ENCODE data around the gene TADA2B. TPM values are rescaled to one million over a fixed set of nuclear protein-coding genes. Genes with fewer than 3 reads are reported as not detected.
A peak's percentile ranks its signal among the peaks of the same experiment; 100 is the strongest.

Gene TADA2B
- total RNA-seq, 1 donor from 2014 or later, result 21.2 TPM

- Mint-ChIP-seq H3K27me3 (no peaks in the 10 kb centered on the region), H3K4me3 (ENCODE audit: low read depth) (no peak overlapping the region), H3K4me1 (ENCODE audit: low read depth) (peaks cover 8% of the 10 kb centered on the region), H3K27ac (no peak overlapping the region), H3K9me3 (ENCODE audit: low read depth) (no peaks in the 10 kb centered on the region), H3K36me3 (ENCODE audit: insufficient read depth) (peaks cover 16% of the 10 kb centered on the region)
- no peak for TF ChIP-seq CTCF (IDR thresholded peaks at IDR 0.05; ENCODE audit: unreplicated experiment)
- DNase-seq (ENCODE audit: low spot score, unreplicated experiment), result no peak
These were observed 20.2 kb downstream of the TADA2B start for GRCh38 chr4:7063362-7063761.

GRCh38 chr4:7066006-7066405, 22.8 kb downstream of the TADA2B start:
- no peak overlapping the region for H3K27ac Mint-ChIP-seq
- peaks cover 12% of the 10 kb centered on the region for H3K4me1 Mint-ChIP-seq (ENCODE audit: low read depth)
- H3K4me3 Mint-ChIP-seq (ENCODE audit: low read depth), result peak overlapping the region; percentile 87
- no peak for TF ChIP-seq CTCF (IDR thresholded peaks at IDR 0.05; ENCODE audit: unreplicated experiment)
- peaks cover 10% of the 10 kb centered on the region for H3K27me3 Mint-ChIP-seq
- H3K9me3 Mint-ChIP-seq (ENCODE audit: low read depth), result no peaks in the 10 kb centered on the region
- peaks cover 14% of the 10 kb centered on the region for H3K36me3 Mint-ChIP-seq (ENCODE audit: insufficient read depth)
- no peak for DNase-seq (ENCODE audit: low spot score, unreplicated experiment)

GRCh38 chr4:7066493-7066892, 23.3 kb downstream of the TADA2B start:
- peaks cover 11% of the 10 kb centered on the region for H3K27me3 Mint-ChIP-seq
- H3K4me1 Mint-ChIP-seq (ENCODE audit: low read depth), result peaks cover 12% of the 10 kb centered on the region
- H3K36me3 Mint-ChIP-seq (ENCODE audit: insufficient read depth), result peaks cover 12% of the 10 kb centered on the region
- no peak for DNase-seq (ENCODE audit: low spot score, unreplicated experiment)
- peak overlapping the region; percentile 87 for H3K4me3 Mint-ChIP-seq (ENCODE audit: low read depth)
- no peaks in the 10 kb centered on the region for H3K9me3 Mint-ChIP-seq (ENCODE audit: low read depth)
- H3K27ac Mint-ChIP-seq, result no peak overlapping the region
- no peak for TF ChIP-seq CTCF (IDR thresholded peaks at IDR 0.05; ENCODE audit: unreplicated experiment)

GRCh38 chr4:7067126-7067451, 23.9 kb downstream of the TADA2B start:
- Mint-ChIP-seq H3K9me3 (ENCODE audit: low read depth) (no peaks in the 10 kb centered on the region), H3K4me1 (ENCODE audit: low read depth) (peaks cover 12% of the 10 kb centered on the region), H3K36me3 (ENCODE audit: insufficient read depth) (peaks cover 12% of the 10 kb centered on the region), H3K27me3 (peaks cover 11% of the 10 kb centered on the region), H3K27ac (peak overlapping the region; percentile 60), H3K4me3 (ENCODE audit: low read depth) (peak overlapping the region; percentile 87)
- no peak for DNase-seq (ENCODE audit: low spot score, unreplicated experiment)
- TF ChIP-seq CTCF (IDR thresholded peaks at IDR 0.05; ENCODE audit: unreplicated experiment), result no peak

- Mint-ChIP-seq H3K27ac (peak within 1 kb of the TSS; percentile 94), H3K27me3 (peaks cover 16% of the 10 kb centered on the region), H3K9me3 (ENCODE audit: low read depth) (no peaks in the 10 kb centered on the region), H3K36me3 (ENCODE audit: insufficient read depth) (peaks cover 12% of the 10 kb centered on the region), H3K4me1 (ENCODE audit: low read depth) (peaks cover 12% of the 10 kb centered on the region), H3K4me3 (ENCODE audit: low read depth) (peak within 1 kb of the TSS; percentile 87)
- DNase-seq (ENCODE audit: low spot score, unreplicated experiment), result peak; percentile 100
- TF ChIP-seq CTCF (IDR thresholded peaks at IDR 0.05; ENCODE audit: unreplicated experiment), result no peak
These were observed 24.5 kb downstream of the TADA2B start, which contains the start of gene GRPEL1 for GRCh38 chr4:7067452-7068278. TSS of gene GRPEL1 (minus strand) at chr4:7068064. CDS start at chr4:7068032, 32 bp downstream.
